K562 (cell line): ENCODE measurements around the gene ACTR3C. TPM values are rescaled to one million over a fixed set of nuclear protein-coding genes. Genes with fewer than 3 reads are reported as not detected.
A peak's percentile ranks its signal among the peaks of the same experiment; 100 is the strongest.

Experiments
- CREM ChIP-seq: IDR thresholded peaks from 2 replicates; pipeline ENCODE4 v1.6.1; 2014; ENCODE audit warnings: antibody characterized with exemption, low read depth
- ELK3 ChIP-seq: fragments of 450-650 bp; formaldehyde crosslinking; IDR thresholded peaks from 2 replicates; pipeline ENCODE4 v1.4.0; 2020; ENCODE audit warnings: mild to moderate bottlenecking
- EP400 ChIP-seq: fragments of 450-650 bp; IDR thresholded peaks from 2 replicates; pipeline ENCODE4 v1.6.1; 2017; ENCODE audit warnings: antibody characterized with exemption, mild to moderate bottlenecking, moderate library complexity
- GABPB1 ChIP-seq: sonication (generic); formaldehyde crosslinking; IDR thresholded peaks from 2 replicates; pipeline ENCODE4 v1.8.0; 2022; ENCODE audit warnings: mild to moderate bottlenecking, missing genetic modification reagents
- IRF1 ChIP-seq: sonication (generic); formaldehyde crosslinking; IDR thresholded peaks from 2 replicates; pipeline ENCODE4 v1.8.0; 2022; ENCODE audit warnings: missing genetic modification reagents, mild to moderate bottlenecking, borderline replicate concordance
- IRF2 ChIP-seq: sonication (generic); formaldehyde crosslinking; IDR thresholded peaks from 2 replicates; pipeline ENCODE4 v1.8.1; 2022; ENCODE audit warnings: mild to moderate bottlenecking, missing genetic modification reagents
- PRMT5 ChIP-seq: sonication (generic); formaldehyde crosslinking; IDR thresholded peaks from 2 replicates; pipeline ENCODE4 v1.5.0; 2020; ENCODE audit warnings: missing genetic modification reagents
- PTRF ChIP-seq: fragments of 450-650 bp; IDR thresholded peaks from 2 replicates; pipeline ENCODE4 v1.6.1; 2016; ENCODE audit warnings: mild to moderate bottlenecking, missing genetic modification characterization, missing compliant biosample characterization
- RBM34 ChIP-seq: fragments of 200-400 bp; formaldehyde crosslinking; IDR thresholded peaks from 2 replicates; pipeline ENCODE4 v1.6.1; 2018; ENCODE audit warnings: low read length, borderline replicate concordance; ENCODE audit not compliant: insufficient read depth
- THAP7 ChIP-seq: fragments of 250-450 bp; sonication (Bioruptor Pico); IDR thresholded peaks from 2 replicates; pipeline ENCODE4 v1.5.0; 2021
- ZMIZ1 ChIP-seq, 2 experiments: fragments of 150-350 bp in 1 of 2; IDR thresholded peaks; 2 replicates each; pipeline ENCODE4 v1.6.1; 2012 to 2016; ENCODE audit warnings: low read depth in 2 of 2, low read length in 2 of 2, mild to moderate bottlenecking in 1 of 2, moderate library complexity in 1 of 2
- ZNF175 ChIP-seq: fragments of 200-800 bp; sonication (Bioruptor generic); IDR thresholded peaks from 2 replicates; pipeline ENCODE4 v1.6.1; 2016; ENCODE audit warnings: low read depth, mild to moderate bottlenecking, missing genetic modification characterization, missing compliant biosample characterization
- ZNF609 ChIP-seq: sonication (generic); formaldehyde crosslinking; IDR thresholded peaks from 2 replicates; pipeline ENCODE4 v1.8.1; 2023; ENCODE audit warnings: missing genetic modification reagents, mild to moderate bottlenecking, borderline replicate concordance
- ZNF696 ChIP-seq: fragments of 250-450 bp; sonication (Bioruptor Pico); conservative IDR thresholded peaks from 2 replicates; pipeline ENCODE4 v1.4.0; 2020; ENCODE audit warnings: mild to moderate bottlenecking, moderate library complexity
- ZNF717 ChIP-seq: fragments of 250-450 bp; sonication (Bioruptor Pico); IDR thresholded peaks from 2 replicates; pipeline ENCODE4 v1.5.0; 2021
- polyA plus RNA-seq, 8 experiments: library from polyadenylated mRNA; depleted of rRNA in 4 of 8; stranded (reverse) in 5 of 8; unstranded in 3 of 8; fragments of >200 nt; fragmentation: Nextera tagmentation in 2 of 8; fragmentation: Illumina TruSeq in 1 of 8; extraction: Ambion mirVana in 2 of 8; extraction: Trizol in 1 of 8; gene quantifications; 2 replicates each; pipeline versions ENCODE4 v1.2.1 to v1.2.3, GENCODE V29; 2011 to 2014; ENCODE audit warnings: inconsistent platforms in 1 of 8, missing spikeins in 1 of 8
- total RNA-seq, 7 experiments: library from RNA; depleted of rRNA in 6 of 7; stranded (reverse); fragments of >200 nt in 6 of 7; fragmentation: Illumina TruSeq in 2 of 7; extraction: Trizol in 2 of 7; gene quantifications; 2 replicates each; pipeline versions ENCODE4 v1.2.1 to v1.2.3, GENCODE V29; 2011 to 2021; ENCODE audit warnings: low replicate concordance in 1 of 7

ACTR3C gene
- total and polyA plus RNA-seq, 9 of the 15 experiments (the other 6 are each of a cell fraction or from before 2014, with no cell fraction given): 9.0 to 35.4 (median 13.3) TPM

GRCh38 chr7:150368096-150368883 lies 44.9 kb upstream of the ACTR3C start, which contains the start of gene REPIN1 (continued):
- TF ChIP-seq ZNF609 (peak; percentile 19; the same call in 1 of the 2 replicates), GABPB1 (CRISPR knock-in tag) (peak; percentile 61), ZNF717 (CRISPR knock-in tag) (no peak), ZNF696 (CRISPR knock-in tag) (no peak), THAP7 (CRISPR knock-in tag) (0 out of 2 replicates have a peak, but pooled peaks have one; percentile 27), PTRF (tag) (no peak), CREM (0 out of 2 replicates have a peak, but pooled peaks have one; percentile 31), ELK3 (CRISPR knock-in tag) (no peak), PRMT5 (CRISPR knock-in tag) (0 out of 2 replicates have a peak, but pooled peaks have one; percentile 34), IRF2 (CRISPR knock-in tag) (no peak), IRF1 (CRISPR knock-in tag) (0 out of 2 replicates have a peak, but pooled peaks have one; percentile 48), ZNF175 (CRISPR knock-in tag) (no peak; the same call in none of the 2 replicates), EP400 (peak; percentile 94), RBM34 (no peak; the same call in 1 of the 2 replicates), ZMIZ1 (IDR thresholded peaks at IDR 0.05; ENCODE audit: low read depth in 2 of 2, low read length in 2 of 2) (0 out of 4 replicates have a peak, but pooled peaks of 1 of the 2 experiments have one; percentile 11)
